GM23338 (cell line): ENCODE results near the gene KDM4B. TPM values are rescaled to one million over a fixed set of nuclear protein-coding genes. Genes with fewer than 3 reads are reported as not detected.

ENCODE experiments used
- CREB1 ChIP-seq: fragments of 250-450 bp; sonication (Bioruptor Pico); IDR thresholded peaks from 2 replicates; pipeline ENCODE4 v1.5.0; 2020; ENCODE audit warnings: low read depth, mild to moderate bottlenecking, moderate library complexity
- EZH2 ChIP-seq: fragments of 200-600 bp; sonication (generic); IDR thresholded peaks from one replicate; pipeline ENCODE4 v1.8.0; 2017; ENCODE audit warnings: antibody characterized with exemption, mild to moderate bottlenecking, low read depth; ENCODE audit not compliant: unreplicated experiment
- EZH2phosphoT487 ChIP-seq: fragments of 200-600 bp; sonication (generic); IDR thresholded peaks from one replicate; pipeline ENCODE4 v1.8.1; 2018; ENCODE audit warnings: antibody characterized with exemption; ENCODE audit not compliant: unreplicated experiment
- NANOG ChIP-seq: IDR thresholded peaks from 2 replicates; pipeline ENCODE4 v1.6.1; 2016; ENCODE audit warnings: antibody characterized with exemption, borderline replicate concordance
- POLR2AphosphoS5 ChIP-seq: IDR thresholded peaks from 2 replicates; pipeline ENCODE4 v1.6.1; 2016; ENCODE audit warnings: antibody characterized with exemption, low read depth
- ZNF114 ChIP-seq: fragments of 250-450 bp; sonication (Bioruptor Pico); IDR thresholded peaks from 2 replicates; pipeline ENCODE4 v1.5.0; 2020; ENCODE audit warnings: mild to moderate bottlenecking, moderate library complexity
- ZNF331 ChIP-seq: fragments of 250-450 bp; sonication (Bioruptor Pico); IDR thresholded peaks from 2 replicates; pipeline ENCODE4 v1.5.0; 2020; ENCODE audit warnings: low read depth, mild to moderate bottlenecking, moderate library complexity
- polyA plus RNA-seq: library from polyadenylated mRNA; unstranded; fragments of >200 nt; fragmentation: Nextera tagmentation; extraction: Ambion mirVana; gene quantifications from 2 replicates; pipeline ENCODE4 v1.2.1, GENCODE V29; 2016
- total RNA-seq: library from RNA; depleted of rRNA; stranded (reverse); fragments of >200 nt; shearing (Covaris generic); gene quantifications from 2 replicates; pipeline ENCODE4 v1.2.3, GENCODE V29; 2014
- TF ChIP-seq, protein P1 (sequence below): fragments of 250-450 bp; sonication (Bioruptor Pico); IDR thresholded peaks from 2 replicates; pipeline ENCODE4 v1.5.0; 2020; ENCODE audit warnings: mild to moderate bottlenecking, moderate library complexity
- TF ChIP-seq, protein P2 (sequence below): IDR thresholded peaks from one replicate; pipeline ENCODE4 v1.6.1; 2018; ENCODE audit warnings: antibody characterized with exemption; ENCODE audit not compliant: unreplicated experiment
- TF ChIP-seq, protein P3 (sequence below): IDR thresholded peaks from 2 replicates; pipeline ENCODE4 v1.6.1; 2016; ENCODE audit warnings: antibody characterized with exemption

KDM4B gene
- total and polyA plus RNA-seq, 2 experiments from 2014 or later: 9.1 to 27.6 TPM

GRCh38 chr19:4929186-4929585 is 39.7 kb upstream of the KDM4B start (continued):
- TF ChIP-seq, protein P1, sequence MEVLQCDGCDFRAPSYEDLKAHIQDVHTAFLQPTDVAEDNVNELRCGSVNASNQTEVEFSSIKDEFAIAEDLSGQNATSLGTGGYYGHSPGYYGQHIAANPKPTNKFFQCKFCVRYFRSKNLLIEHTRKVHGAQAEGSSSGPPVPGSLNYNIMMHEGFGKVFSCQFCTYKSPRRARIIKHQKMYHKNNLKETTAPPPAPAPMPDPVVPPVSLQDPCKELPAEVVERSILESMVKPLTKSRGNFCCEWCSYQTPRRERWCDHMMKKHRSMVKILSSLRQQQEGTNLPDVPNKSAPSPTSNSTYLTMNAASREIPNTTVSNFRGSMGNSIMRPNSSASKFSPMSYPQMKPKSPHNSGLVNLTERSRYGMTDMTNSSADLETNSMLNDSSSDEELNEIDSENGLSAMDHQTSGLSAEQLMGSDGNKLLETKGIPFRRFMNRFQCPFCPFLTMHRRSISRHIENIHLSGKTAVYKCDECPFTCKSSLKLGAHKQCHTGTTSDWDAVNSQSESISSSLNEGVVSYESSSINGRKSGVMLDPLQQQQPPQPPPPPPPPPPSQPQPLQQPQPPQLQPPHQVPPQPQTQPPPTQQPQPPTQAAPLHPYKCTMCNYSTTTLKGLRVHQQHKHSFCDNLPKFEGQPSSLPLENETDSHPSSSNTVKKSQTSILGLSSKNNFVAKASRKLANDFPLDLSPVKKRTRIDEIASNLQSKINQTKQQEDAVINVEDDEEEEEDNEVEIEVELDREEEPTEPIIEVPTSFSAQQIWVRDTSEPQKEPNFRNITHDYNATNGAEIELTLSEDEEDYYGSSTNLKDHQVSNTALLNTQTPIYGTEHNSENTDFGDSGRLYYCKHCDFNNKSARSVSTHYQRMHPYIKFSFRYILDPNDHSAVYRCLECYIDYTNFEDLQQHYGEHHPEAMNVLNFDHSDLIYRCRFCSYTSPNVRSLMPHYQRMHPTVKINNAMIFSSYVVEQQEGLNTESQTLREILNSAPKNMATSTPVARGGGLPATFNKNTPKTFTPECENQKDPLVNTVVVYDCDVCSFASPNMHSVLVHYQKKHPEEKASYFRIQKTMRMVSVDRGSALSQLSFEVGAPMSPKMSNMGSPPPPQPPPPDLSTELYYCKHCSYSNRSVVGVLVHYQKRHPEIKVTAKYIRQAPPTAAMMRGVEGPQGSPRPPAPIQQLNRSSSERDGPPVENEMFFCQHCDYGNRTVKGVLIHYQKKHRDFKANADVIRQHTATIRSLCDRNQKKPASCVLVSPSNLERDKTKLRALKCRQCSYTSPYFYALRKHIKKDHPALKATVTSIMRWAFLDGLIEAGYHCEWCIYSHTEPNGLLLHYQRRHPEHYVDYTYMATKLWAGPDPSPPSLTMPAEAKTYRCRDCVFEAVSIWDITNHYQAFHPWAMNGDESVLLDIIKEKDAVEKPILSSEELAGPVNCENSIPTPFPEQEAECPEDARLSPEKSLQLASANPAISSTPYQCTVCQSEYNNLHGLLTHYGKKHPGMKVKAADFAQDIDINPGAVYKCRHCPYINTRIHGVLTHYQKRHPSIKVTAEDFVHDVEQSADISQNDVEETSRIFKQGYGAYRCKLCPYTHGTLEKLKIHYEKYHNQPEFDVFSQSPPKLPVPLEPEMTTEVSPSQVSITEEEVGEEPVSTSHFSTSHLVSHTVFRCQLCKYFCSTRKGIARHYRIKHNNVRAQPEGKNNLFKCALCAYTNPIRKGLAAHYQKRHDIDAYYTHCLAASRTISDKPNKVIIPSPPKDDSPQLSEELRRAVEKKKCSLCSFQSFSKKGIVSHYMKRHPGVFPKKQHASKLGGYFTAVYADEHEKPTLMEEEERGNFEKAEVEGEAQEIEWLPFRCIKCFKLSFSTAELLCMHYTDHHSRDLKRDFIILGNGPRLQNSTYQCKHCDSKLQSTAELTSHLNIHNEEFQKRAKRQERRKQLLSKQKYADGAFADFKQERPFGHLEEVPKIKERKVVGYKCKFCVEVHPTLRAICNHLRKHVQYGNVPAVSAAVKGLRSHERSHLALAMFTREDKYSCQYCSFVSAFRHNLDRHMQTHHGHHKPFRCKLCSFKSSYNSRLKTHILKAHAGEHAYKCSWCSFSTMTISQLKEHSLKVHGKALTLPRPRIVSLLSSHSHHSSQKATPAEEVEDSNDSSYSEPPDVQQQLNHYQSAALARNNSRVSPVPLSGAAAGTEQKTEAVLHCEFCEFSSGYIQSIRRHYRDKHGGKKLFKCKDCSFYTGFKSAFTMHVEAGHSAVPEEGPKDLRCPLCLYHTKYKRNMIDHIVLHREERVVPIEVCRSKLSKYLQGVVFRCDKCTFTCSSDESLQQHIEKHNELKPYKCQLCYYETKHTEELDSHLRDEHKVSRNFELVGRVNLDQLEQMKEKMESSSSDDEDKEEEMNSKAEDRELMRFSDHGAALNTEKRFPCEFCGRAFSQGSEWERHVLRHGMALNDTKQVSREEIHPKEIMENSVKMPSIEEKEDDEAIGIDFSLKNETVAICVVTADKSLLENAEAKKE: no peak
- TF ChIP-seq ZNF114 (CRISPR knock-in tag): no peak
- no peak for TF ChIP-seq POLR2AphosphoS5
- TF ChIP-seq, protein P2, sequence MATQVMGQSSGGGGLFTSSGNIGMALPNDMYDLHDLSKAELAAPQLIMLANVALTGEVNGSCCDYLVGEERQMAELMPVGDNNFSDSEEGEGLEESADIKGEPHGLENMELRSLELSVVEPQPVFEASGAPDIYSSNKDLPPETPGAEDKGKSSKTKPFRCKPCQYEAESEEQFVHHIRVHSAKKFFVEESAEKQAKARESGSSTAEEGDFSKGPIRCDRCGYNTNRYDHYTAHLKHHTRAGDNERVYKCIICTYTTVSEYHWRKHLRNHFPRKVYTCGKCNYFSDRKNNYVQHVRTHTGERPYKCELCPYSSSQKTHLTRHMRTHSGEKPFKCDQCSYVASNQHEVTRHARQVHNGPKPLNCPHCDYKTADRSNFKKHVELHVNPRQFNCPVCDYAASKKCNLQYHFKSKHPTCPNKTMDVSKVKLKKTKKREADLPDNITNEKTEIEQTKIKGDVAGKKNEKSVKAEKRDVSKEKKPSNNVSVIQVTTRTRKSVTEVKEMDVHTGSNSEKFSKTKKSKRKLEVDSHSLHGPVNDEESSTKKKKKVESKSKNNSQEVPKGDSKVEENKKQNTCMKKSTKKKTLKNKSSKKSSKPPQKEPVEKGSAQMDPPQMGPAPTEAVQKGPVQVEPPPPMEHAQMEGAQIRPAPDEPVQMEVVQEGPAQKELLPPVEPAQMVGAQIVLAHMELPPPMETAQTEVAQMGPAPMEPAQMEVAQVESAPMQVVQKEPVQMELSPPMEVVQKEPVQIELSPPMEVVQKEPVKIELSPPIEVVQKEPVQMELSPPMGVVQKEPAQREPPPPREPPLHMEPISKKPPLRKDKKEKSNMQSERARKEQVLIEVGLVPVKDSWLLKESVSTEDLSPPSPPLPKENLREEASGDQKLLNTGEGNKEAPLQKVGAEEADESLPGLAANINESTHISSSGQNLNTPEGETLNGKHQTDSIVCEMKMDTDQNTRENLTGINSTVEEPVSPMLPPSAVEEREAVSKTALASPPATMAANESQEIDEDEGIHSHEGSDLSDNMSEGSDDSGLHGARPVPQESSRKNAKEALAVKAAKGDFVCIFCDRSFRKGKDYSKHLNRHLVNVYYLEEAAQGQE: no peak
- TF ChIP-seq, protein P3, sequence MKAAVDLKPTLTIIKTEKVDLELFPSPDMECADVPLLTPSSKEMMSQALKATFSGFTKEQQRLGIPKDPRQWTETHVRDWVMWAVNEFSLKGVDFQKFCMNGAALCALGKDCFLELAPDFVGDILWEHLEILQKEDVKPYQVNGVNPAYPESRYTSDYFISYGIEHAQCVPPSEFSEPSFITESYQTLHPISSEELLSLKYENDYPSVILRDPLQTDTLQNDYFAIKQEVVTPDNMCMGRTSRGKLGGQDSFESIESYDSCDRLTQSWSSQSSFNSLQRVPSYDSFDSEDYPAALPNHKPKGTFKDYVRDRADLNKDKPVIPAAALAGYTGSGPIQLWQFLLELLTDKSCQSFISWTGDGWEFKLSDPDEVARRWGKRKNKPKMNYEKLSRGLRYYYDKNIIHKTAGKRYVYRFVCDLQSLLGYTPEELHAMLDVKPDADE: no peak
- TF ChIP-seq EZH2phosphoT487: no peak
- TF ChIP-seq CREB1: no peak
- no peak for TF ChIP-seq ZNF331 (CRISPR knock-in tag)
- TF ChIP-seq EZH2: no peak
- no peak for TF ChIP-seq NANOG
